Testis (tissue), 3 donors: ENCODE measurements around the gene MAGI1. TPM values are rescaled to one million over a fixed set of nuclear protein-coding genes. Genes with fewer than 3 reads are reported as not detected.

Experiments used
- DNase-seq: peaks from one replicate; pipeline ENCODE4 v3.0.0-alpha.2; 2019
- H3K27ac ChIP-seq, 2 donors: fragments of 200-600 bp; sonication (generic); one replicate each; pipeline ENCODE4 v1.5.1; 2019
- H3K27me3 ChIP-seq: fragments of 200-600 bp; sonication (generic); one replicate; pipeline ENCODE4 v1.5.1; 2019
- H3K36me3 ChIP-seq: fragments of 200-600 bp; sonication (generic); one replicate; pipeline ENCODE4 v1.5.1; 2017; ENCODE audit warnings: low read depth; ENCODE audit errors: missing control alignments
- H3K4me1 ChIP-seq: fragments of 200-600 bp; sonication (generic); one replicate; pipeline ENCODE4 v1.5.1; 2019
- H3K4me3 ChIP-seq, 2 donors: fragments of 200-600 bp; sonication (generic); one replicate each; pipeline ENCODE4 v1.5.1; 2017 to 2019
- H3K9me3 ChIP-seq: fragments of 200-600 bp; sonication (generic); one replicate; pipeline ENCODE4 v1.5.1; 2017
- POLR2A ChIP-seq: fragments of 450-650 bp; IDR thresholded peaks from one replicate; pipeline ENCODE4 v1.6.1; 2017; ENCODE audit warnings: antibody characterized with exemption, mild to moderate bottlenecking, moderate library complexity
- WGBS, 2 donors: methylation state at CpG; one replicate each; pipeline ENCODE4 v1.1.5; 2018; 5-methylcytosine and 5-hydroxymethylcytosine counted together
- intact Hi-C: fragments of 100-400 bp; cut with DNase I; formaldehyde crosslinking; loops from one replicate; pipeline ENCODE4 v1.15.1; 2023; ENCODE audit warnings: low total_unique reads
- polyA plus RNA-seq: library from polyadenylated mRNA; stranded (reverse); fragments of 350-450 nt; fragmentation: Illumina TruSeq; extraction: RNeasy Lipid Tissue Mini Kit (QIAGEN cat#74804); gene quantifications from one replicate; pipeline ENCODE4 v1.2.3, GENCODE V29; 2014; ENCODE audit warnings: low read depth, low replicate concordance; ENCODE audit not compliant: insufficient read depth
- total RNA-seq, 2 donors: library from RNA; depleted of rRNA; stranded (reverse); fragments of >200 nt; gene quantifications; one replicate each; pipeline ENCODE4 v1.2.3, GENCODE V29; 2016
- TF ChIP-seq, protein P1 (sequence below), 3 experiments: fragments of 450-650 bp in 2 of 3; fragments of 200-600 bp in 1 of 3; sonication (generic) in 1 of 3; IDR thresholded peaks; one replicate each; pipeline ENCODE4 v1.5.1; 2016 to 2019; ENCODE audit warnings: antibody characterized with exemption in 3 of 3, mild to moderate bottlenecking in 2 of 3, moderate library complexity in 1 of 3

MAGI1 gene
- total and polyA plus RNA-seq, 3 donors from 2014 or later: 55.4 to 60.4 (median 56.1) TPM

DNA sequence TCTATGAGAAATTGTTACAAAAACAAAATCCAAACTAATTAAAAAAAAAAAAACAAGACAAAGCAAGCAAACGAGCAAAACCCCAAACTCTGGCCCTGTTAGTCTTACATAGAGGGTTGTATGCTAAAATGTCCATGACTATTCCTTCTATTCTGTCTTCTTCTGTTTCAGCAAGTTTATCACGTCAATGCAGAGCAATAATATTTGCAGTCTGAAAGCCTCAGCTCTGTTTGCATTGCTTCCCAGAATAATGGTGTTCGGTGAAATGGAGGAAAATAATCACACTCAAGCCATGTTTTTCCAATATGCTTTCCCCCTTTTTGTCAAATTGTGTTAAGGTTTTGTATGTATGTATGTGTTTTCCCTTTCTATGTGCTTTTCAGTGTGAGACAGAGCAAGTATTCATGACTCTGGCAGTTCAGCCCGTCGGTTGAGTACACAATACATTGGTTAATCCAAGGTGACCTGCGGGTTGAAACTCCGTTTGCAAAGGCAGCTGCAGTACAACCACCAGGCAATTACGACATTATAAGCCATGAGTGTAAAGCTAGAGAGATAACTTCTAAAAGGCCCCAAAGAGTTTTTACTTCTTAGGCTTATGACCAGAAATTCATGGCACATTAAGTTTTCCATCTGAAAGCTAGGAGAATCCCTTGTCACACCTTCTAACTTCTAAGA, 34.9 kb upstream of the MAGI1 start:
- 89% methylated on average over 8 of the region's 8 CpGs for WGBS, 2 donors
- intact Hi-C loops: no loop called here
- Histone ChIP-seq H3K36me3 (no peaks in the 10 kb centered on the region), H3K9me3 (no peaks in the 10 kb centered on the region), H3K4me1 (no peaks in the 10 kb centered on the region), H3K4me3 (no peak overlapping the region), H3K27ac (no peak overlapping the region), H3K27me3 (no peaks in the 10 kb centered on the region)
- DNase-seq: no peak
- TF ChIP-seq, protein P1, sequence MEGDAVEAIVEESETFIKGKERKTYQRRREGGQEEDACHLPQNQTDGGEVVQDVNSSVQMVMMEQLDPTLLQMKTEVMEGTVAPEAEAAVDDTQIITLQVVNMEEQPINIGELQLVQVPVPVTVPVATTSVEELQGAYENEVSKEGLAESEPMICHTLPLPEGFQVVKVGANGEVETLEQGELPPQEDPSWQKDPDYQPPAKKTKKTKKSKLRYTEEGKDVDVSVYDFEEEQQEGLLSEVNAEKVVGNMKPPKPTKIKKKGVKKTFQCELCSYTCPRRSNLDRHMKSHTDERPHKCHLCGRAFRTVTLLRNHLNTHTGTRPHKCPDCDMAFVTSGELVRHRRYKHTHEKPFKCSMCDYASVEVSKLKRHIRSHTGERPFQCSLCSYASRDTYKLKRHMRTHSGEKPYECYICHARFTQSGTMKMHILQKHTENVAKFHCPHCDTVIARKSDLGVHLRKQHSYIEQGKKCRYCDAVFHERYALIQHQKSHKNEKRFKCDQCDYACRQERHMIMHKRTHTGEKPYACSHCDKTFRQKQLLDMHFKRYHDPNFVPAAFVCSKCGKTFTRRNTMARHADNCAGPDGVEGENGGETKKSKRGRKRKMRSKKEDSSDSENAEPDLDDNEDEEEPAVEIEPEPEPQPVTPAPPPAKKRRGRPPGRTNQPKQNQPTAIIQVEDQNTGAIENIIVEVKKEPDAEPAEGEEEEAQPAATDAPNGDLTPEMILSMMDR (IDR thresholded peaks at IDR 0.05): no peak
- TF ChIP-seq POLR2A: no peak

GRCh38 chr3:66068255-66068654, 29.5 kb upstream of the MAGI1 start:
- WGBS, 2 donors: 61 to 62% methylated on average over 4 of the region's 4 CpGs
- Histone ChIP-seq H3K4me1 (no peaks in the 10 kb centered on the region), H3K27ac (no peak overlapping the region), H3K27me3 (no peaks in the 10 kb centered on the region), H3K4me3 (peak overlapping the region in 1 of 2 donors; percentile 18), H3K9me3 (no peaks in the 10 kb centered on the region), H3K36me3 (no peaks in the 10 kb centered on the region)
- no peak for DNase-seq
- intact Hi-C loops: no loop called here
- TF ChIP-seq, protein P1 (IDR thresholded peaks at IDR 0.05): no peak
- no peak for TF ChIP-seq POLR2A

GRCh38 chr3:66066963-66067617, 28.4 kb upstream of the MAGI1 start:
- TF ChIP-seq POLR2A: no peak
- TF ChIP-seq, protein P1 (IDR thresholded peaks at IDR 0.05): no peak
- WGBS, 2 donors: 47 to 49% methylated on average over 4 of the region's 4 CpGs
- no peaks in the 10 kb centered on the region for H3K27me3 ChIP-seq
- no peaks in the 10 kb centered on the region for H3K4me1 ChIP-seq
- intact Hi-C loops: no loop called here
- no peak overlapping the region for H3K27ac ChIP-seq
- no peak for DNase-seq
- H3K9me3 ChIP-seq: no peaks in the 10 kb centered on the region
- H3K4me3 ChIP-seq: peak overlapping the region in 1 of 2 donors; percentile 18
- no peaks in the 10 kb centered on the region for H3K36me3 ChIP-seq

- Histone ChIP-seq H3K4me1 (peaks cover 3% of the 10 kb centered on the region), H3K9me3 (no peaks in the 10 kb centered on the region), H3K4me3 (no peak overlapping the region), H3K27ac (no peak overlapping the region), H3K36me3 (no peaks in the 10 kb centered on the region), H3K27me3 (no peaks in the 10 kb centered on the region)
- no peak for TF ChIP-seq POLR2A
- TF ChIP-seq, protein P1 (IDR thresholded peaks at IDR 0.05): no peak
- intact Hi-C loops: loop anchor here (10.0 kb wide), 1 partner anchor 80 kb away; no protein-coding TSS in a partner anchor
- DNase-seq: no peak
- 53 to 69% methylated on average over 2 of the region's 2 CpGs for WGBS, 2 donors
Observed at GRCh38 chr3:66055289-66055688, 16.6 kb upstream of the MAGI1 start.
